ENCODE results near the gene ITGA4. TPM values are rescaled to one million over a fixed set of nuclear protein-coding genes. Genes with fewer than 3 reads are reported as not detected.

The ITGA4 gene
- total RNA-seq, 1 donor from 2014 or later: 74.4 TPM

GRCh38 chr2:181516992-181517391 lies 59.8 kb downstream of the ITGA4 start:
- DNase-seq (ENCODE audit: low read depth, low spot score): no peak
- no peak for TF ChIP-seq CTCF (conservative IDR thresholded peaks at IDR 0.05)

GRCh38 chr2:181517685-181518301 lies 60.6 kb downstream of the ITGA4 start:
- Mint-ChIP-seq H3K4me3 (no peak overlapping the region), H3K9me3 (no peaks in the 10 kb centered on the region), H3K36me3 (ENCODE audit: low read depth) (peaks cover 11% of the 10 kb centered on the region), H3K4me1 (no peaks in the 10 kb centered on the region), H3K27me3 (ENCODE audit: low read depth) (no peaks in the 10 kb centered on the region), H3K27ac (ENCODE audit: unreplicated experiment) (no peak overlapping the region)
- TF ChIP-seq CTCF (conservative IDR thresholded peaks at IDR 0.05): no peak
- DNase-seq (ENCODE audit: low read depth, low spot score): no peak

More at GRCh38 chr2:181516992-181517391, 59.8 kb downstream of the ITGA4 start:
- Mint-ChIP-seq H3K4me1 (no peaks in the 10 kb centered on the region), H3K36me3 (ENCODE audit: low read depth) (peaks cover 14% of the 10 kb centered on the region), H3K27me3 (ENCODE audit: low read depth) (no peaks in the 10 kb centered on the region), H3K4me3 (no peak overlapping the region), H3K27ac (ENCODE audit: unreplicated experiment) (no peak overlapping the region), H3K9me3 (no peaks in the 10 kb centered on the region)

GRCh38 chr2:181520253-181520652 lies 63.1 kb downstream of the ITGA4 start:
- no peak overlapping the region for H3K4me3 Mint-ChIP-seq
- H3K9me3 Mint-ChIP-seq: no peaks in the 10 kb centered on the region
- no peak for DNase-seq (ENCODE audit: low read depth, low spot score)
- H3K27ac Mint-ChIP-seq (ENCODE audit: unreplicated experiment): no peak overlapping the region
- no peak for TF ChIP-seq CTCF (conservative IDR thresholded peaks at IDR 0.05)
- peaks cover 3% of the 10 kb centered on the region for H3K36me3 Mint-ChIP-seq (ENCODE audit: low read depth)
- no peaks in the 10 kb centered on the region for H3K27me3 Mint-ChIP-seq (ENCODE audit: low read depth)
- H3K4me1 Mint-ChIP-seq: no peaks in the 10 kb centered on the region

- no peaks in the 10 kb centered on the region for H3K9me3 Mint-ChIP-seq
- H3K4me3 Mint-ChIP-seq: no peak overlapping the region
- H3K4me1 Mint-ChIP-seq: no peaks in the 10 kb centered on the region
- H3K27ac Mint-ChIP-seq (ENCODE audit: unreplicated experiment): no peak overlapping the region
- no peaks in the 10 kb centered on the region for H3K27me3 Mint-ChIP-seq (ENCODE audit: low read depth)
- no peaks in the 10 kb centered on the region for H3K36me3 Mint-ChIP-seq (ENCODE audit: low read depth)
- no peak for TF ChIP-seq CTCF (conservative IDR thresholded peaks at IDR 0.05)
- DNase-seq (ENCODE audit: low read depth, low spot score): no peak
Observed at GRCh38 chr2:181523756-181524155, 66.6 kb downstream of the ITGA4 start.

GRCh38 chr2:181526014-181526413 lies 68.8 kb downstream of the ITGA4 start:
- TF ChIP-seq CTCF (conservative IDR thresholded peaks at IDR 0.05): no peak

More at GRCh38 chr2:181526014-181526413, 68.8 kb downstream of the ITGA4 start:
- Mint-ChIP-seq H3K27ac (ENCODE audit: unreplicated experiment) (no peak overlapping the region), H3K36me3 (ENCODE audit: low read depth) (no peaks in the 10 kb centered on the region), H3K4me3 (no peak overlapping the region), H3K9me3 (no peaks in the 10 kb centered on the region), H3K4me1 (no peaks in the 10 kb centered on the region), H3K27me3 (ENCODE audit: low read depth) (no peaks in the 10 kb centered on the region)
- DNase-seq (ENCODE audit: low read depth, low spot score): no peak

Data from neural crest cell (in vitro differentiated cells).